HepG2 (cell line): ENCODE measurements around the gene PTPRN. TPM values are rescaled to one million over a fixed set of nuclear protein-coding genes. Genes with fewer than 3 reads are reported as not detected.
A peak's percentile ranks its signal among the peaks of the same experiment; 100 is the strongest.

ENCODE experiments used
- HDAC6 ChIP-seq: fragments of 200-600 bp; sonication (generic); IDR thresholded peaks from 2 replicates; pipeline ENCODE4 v1.7.0; 2017; ENCODE audit warnings: mild to moderate bottlenecking, antibody characterized with exemption, low read length, low read depth
- MED8 ChIP-seq: sonication (generic); formaldehyde crosslinking; IDR thresholded peaks from 2 replicates; pipeline ENCODE4 v1.8.1; 2023; ENCODE audit warnings: mild to moderate bottlenecking, missing genetic modification reagents; ENCODE audit not compliant: insufficient replicate concordance
- MXI1 ChIP-seq: IDR thresholded peaks from 3 replicates; pipeline ENCODE4 v1.6.1; 2012; ENCODE audit warnings: low read depth, low read length, inconsistent platforms, borderline replicate concordance
- NFATC3 ChIP-seq: sonication (generic); formaldehyde crosslinking; IDR thresholded peaks from 2 replicates; pipeline ENCODE4 v1.5.1; 2020; ENCODE audit warnings: mild to moderate bottlenecking, missing genetic modification reagents
- PAWR ChIP-seq: sonication (generic); formaldehyde crosslinking; IDR thresholded peaks from 2 replicates; pipeline ENCODE4 v1.4.0; 2020; ENCODE audit warnings: missing genetic modification reagents, mild to moderate bottlenecking, borderline replicate concordance
- RARA ChIP-seq: IDR thresholded peaks from 2 replicates; pipeline ENCODE4 v1.6.1; 2016; ENCODE audit warnings: missing genetic modification reagents, missing compliant biosample characterization
- RFXANK ChIP-seq: IDR thresholded peaks from 2 replicates; pipeline ENCODE4 v1.6.1; 2016
- TBL1XR1 ChIP-seq: fragments of 150-350 bp; IDR thresholded peaks from 2 replicates; pipeline ENCODE4 v1.6.1; 2014; ENCODE audit warnings: borderline replicate concordance, low read length; ENCODE audit not compliant: partially characterized antibody
- TBP ChIP-seq: sonication (generic); formaldehyde crosslinking; IDR thresholded peaks from 2 replicates; pipeline ENCODE4 v1.5.0; 2020; ENCODE audit warnings: missing genetic modification reagents
- TCF7 ChIP-seq: sonication (generic); IDR thresholded peaks from 2 replicates; pipeline ENCODE4 v1.6.1; 2016; ENCODE audit warnings: antibody characterized with exemption, low read depth
- ZNF569 ChIP-seq: sonication (generic); formaldehyde crosslinking; IDR thresholded peaks from 2 replicates; pipeline ENCODE4 v1.5.0; 2020; ENCODE audit warnings: mild to moderate bottlenecking, missing genetic modification reagents, moderate library complexity, borderline replicate concordance
- ZNF790 ChIP-seq: sonication (generic); formaldehyde crosslinking; IDR thresholded peaks from 2 replicates; pipeline ENCODE4 v1.8.0; 2022; ENCODE audit warnings: missing genetic modification reagents, mild to moderate bottlenecking, borderline replicate concordance
- polyA plus RNA-seq, 8 experiments: library from polyadenylated mRNA; depleted of rRNA in 3 of 8; stranded (reverse) in 7 of 8; unstranded in 1 of 8; fragments of >200 nt; fragmentation: Illumina TruSeq in 4 of 8; extraction: Trizol in 4 of 8; gene quantifications; 2 replicates each; pipeline versions ENCODE4 v1.2.1 to v1.2.3, GENCODE V29; 2011 to 2016; ENCODE audit warnings: low read depth in 4 of 8, missing spikeins in 1 of 8, mixed read lengths in 1 of 8; ENCODE audit not compliant: insufficient read depth in 1 of 8
- total RNA-seq, 5 experiments: library from RNA; depleted of rRNA; stranded (reverse); fragments of >200 nt; fragmentation: Illumina TruSeq; extraction: Trizol; gene quantifications; 2 replicates each; pipeline ENCODE4 v1.2.3, GENCODE V29; 2016; ENCODE audit warnings: low read depth in 1 of 5
- TF ChIP-seq, protein P1 (sequence below): sonication (generic); formaldehyde crosslinking; IDR thresholded peaks from 2 replicates; pipeline ENCODE4 v1.5.1; 2020; ENCODE audit warnings: mild to moderate bottlenecking, moderate library complexity, missing genetic modification reagents
- TF ChIP-seq, protein P2 (sequence below): sonication (generic); formaldehyde crosslinking; IDR thresholded peaks from 2 replicates; pipeline ENCODE4 v1.5.1; 2020; ENCODE audit warnings: missing genetic modification reagents, mild to moderate bottlenecking, borderline replicate concordance
- TF ChIP-seq, protein P3 (sequence below): sonication (generic); formaldehyde crosslinking; IDR thresholded peaks from 2 replicates; pipeline ENCODE4 v1.8.1; 2023; ENCODE audit warnings: missing genetic modification reagents, inconsistent platforms, borderline replicate concordance
- TF ChIP-seq, protein P4 (sequence below): sonication (generic); formaldehyde crosslinking; IDR thresholded peaks from 2 replicates; pipeline ENCODE4 v1.5.0; 2020; ENCODE audit warnings: missing genetic modification reagents
- TF ChIP-seq, protein P5 (sequence below): fragments of 450-650 bp; IDR thresholded peaks from 2 replicates; pipeline ENCODE4 v1.6.1; 2017
- TF ChIP-seq, protein P6 (sequence below): sonication (generic); formaldehyde crosslinking; IDR thresholded peaks from 2 replicates; pipeline ENCODE4 v1.4.0; 2020; ENCODE audit warnings: missing genetic modification reagents

PTPRN gene
- total and polyA plus RNA-seq, 2 of the 13 experiments (the other 11 are each of a cell fraction or from before 2014, with no cell fraction given) = 0.26 TPM; not detected in 1

DNA sequence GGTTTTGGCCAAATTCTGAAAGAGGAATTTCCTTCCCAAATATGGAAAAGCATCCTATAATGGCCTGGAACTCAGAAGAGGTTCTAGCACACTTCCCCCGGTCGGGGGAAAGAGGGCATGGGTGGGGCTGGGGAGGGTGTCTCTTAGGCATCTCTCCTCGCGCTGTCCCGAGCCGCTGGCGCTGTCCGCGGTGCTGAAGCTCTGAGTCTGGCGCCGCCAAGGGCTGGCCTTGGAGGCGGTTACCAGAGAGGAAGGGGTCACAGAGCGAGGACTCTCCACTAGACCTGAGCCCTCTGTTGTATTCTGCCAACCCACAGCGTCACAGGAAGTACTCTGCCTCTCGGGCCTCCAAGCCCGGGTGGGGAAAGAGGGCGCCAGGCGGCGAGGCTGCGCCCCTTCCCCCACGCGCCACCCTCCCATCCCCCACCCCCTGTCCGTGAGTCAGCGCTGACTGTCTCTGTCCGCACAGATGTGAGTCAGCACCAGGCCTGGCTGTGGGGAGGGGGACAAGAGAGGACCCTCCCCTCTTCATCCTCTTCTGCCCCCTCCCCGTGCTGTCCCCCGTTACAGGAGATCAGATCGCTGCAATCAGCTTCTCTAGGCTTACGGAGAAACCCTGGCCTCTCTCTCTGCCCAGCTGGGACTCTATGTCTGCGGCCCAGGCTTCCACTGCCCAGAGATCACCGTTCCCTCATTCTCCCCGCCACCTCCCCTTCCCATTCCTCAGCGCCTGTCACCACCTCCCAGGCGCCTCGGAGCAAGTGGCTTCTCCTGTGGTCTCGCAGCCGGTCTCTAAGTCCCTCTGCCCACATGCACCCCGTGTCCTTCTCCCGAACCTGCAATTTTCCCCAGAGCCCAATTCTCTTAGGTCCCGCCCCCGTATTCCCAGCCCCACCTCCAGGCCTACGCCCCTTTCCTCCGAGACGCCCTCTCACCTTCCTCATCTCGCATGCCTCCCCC is 779 bp downstream of the PTPRN start (continued):
- no peak for TF ChIP-seq TBL1XR1
- TF ChIP-seq RARA (CRISPR knock-in tag) = peak; percentile 80
- TF ChIP-seq, protein P1, sequence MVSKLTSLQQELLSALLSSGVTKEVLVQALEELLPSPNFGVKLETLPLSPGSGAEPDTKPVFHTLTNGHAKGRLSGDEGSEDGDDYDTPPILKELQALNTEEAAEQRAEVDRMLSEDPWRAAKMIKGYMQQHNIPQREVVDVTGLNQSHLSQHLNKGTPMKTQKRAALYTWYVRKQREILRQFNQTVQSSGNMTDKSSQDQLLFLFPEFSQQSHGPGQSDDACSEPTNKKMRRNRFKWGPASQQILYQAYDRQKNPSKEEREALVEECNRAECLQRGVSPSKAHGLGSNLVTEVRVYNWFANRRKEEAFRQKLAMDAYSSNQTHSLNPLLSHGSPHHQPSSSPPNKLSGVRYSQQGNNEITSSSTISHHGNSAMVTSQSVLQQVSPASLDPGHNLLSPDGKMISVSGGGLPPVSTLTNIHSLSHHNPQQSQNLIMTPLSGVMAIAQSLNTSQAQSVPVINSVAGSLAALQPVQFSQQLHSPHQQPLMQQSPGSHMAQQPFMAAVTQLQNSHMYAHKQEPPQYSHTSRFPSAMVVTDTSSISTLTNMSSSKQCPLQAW = 0 out of 2 replicates have a peak, but pooled peaks have one; percentile 25
- TF ChIP-seq MED8 (CRISPR knock-in tag) = no peak
- TF ChIP-seq RFXANK = peak; percentile 91; the same call in 1 of the 2 replicates
- peak; percentile 94; the same call in 1 of the 2 replicates for TF ChIP-seq PAWR (CRISPR knock-in tag)
- TF ChIP-seq, protein P2, sequence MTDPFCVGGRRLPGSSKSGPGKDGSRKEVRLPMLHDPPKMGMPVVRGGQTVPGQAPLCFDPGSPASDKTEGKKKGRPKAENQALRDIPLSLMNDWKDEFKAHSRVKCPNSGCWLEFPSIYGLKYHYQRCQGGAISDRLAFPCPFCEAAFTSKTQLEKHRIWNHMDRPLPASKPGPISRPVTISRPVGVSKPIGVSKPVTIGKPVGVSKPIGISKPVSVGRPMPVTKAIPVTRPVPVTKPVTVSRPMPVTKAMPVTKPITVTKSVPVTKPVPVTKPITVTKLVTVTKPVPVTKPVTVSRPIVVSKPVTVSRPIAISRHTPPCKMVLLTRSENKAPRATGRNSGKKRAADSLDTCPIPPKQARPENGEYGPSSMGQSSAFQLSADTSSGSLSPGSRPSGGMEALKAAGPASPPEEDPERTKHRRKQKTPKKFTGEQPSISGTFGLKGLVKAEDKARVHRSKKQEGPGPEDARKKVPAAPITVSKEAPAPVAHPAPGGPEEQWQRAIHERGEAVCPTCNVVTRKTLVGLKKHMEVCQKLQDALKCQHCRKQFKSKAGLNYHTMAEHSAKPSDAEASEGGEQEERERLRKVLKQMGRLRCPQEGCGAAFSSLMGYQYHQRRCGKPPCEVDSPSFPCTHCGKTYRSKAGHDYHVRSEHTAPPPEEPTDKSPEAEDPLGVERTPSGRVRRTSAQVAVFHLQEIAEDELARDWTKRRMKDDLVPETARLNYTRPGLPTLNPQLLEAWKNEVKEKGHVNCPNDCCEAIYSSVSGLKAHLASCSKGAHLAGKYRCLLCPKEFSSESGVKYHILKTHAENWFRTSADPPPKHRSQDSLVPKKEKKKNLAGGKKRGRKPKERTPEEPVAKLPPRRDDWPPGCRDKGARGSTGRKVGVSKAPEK (CRISPR knock-in tag) = no peak
- no peak for TF ChIP-seq NFATC3 (CRISPR knock-in tag)
- peak; percentile 92; the same call in 1 of the 2 replicates for TF ChIP-seq ZNF790 (CRISPR knock-in tag)
- TF ChIP-seq, protein P3, sequence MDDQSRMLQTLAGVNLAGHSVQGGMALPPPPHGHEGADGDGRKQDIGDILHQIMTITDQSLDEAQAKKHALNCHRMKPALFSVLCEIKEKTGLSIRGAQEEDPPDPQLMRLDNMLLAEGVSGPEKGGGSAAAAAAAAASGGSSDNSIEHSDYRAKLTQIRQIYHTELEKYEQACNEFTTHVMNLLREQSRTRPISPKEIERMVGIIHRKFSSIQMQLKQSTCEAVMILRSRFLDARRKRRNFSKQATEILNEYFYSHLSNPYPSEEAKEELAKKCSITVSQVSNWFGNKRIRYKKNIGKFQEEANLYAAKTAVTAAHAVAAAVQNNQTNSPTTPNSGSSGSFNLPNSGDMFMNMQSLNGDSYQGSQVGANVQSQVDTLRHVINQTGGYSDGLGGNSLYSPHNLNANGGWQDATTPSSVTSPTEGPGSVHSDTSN (CRISPR knock-in tag) = peak; percentile 96
- TF ChIP-seq, protein P4, sequence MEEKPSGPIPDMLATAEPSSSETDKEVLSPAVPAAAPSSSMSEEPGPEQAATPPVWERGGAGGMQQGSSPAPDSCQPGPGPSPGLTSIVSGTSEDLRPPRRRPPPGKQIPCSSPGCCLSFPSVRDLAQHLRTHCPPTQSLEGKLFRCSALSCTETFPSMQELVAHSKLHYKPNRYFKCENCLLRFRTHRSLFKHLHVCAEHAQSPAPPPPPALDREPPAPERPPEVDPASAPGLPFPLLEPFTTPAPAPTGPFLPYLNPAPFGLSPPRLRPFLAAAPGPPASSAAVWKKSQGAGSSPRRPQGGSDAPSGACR (CRISPR knock-in tag) = peak; percentile 70; the same call in 1 of the 2 replicates
- no peak for TF ChIP-seq ZNF569 (CRISPR knock-in tag)
- TF ChIP-seq TCF7 = no peak
- peak; percentile 47; the same call in 1 of the 3 replicates for TF ChIP-seq MXI1
- TF ChIP-seq, protein P5, sequence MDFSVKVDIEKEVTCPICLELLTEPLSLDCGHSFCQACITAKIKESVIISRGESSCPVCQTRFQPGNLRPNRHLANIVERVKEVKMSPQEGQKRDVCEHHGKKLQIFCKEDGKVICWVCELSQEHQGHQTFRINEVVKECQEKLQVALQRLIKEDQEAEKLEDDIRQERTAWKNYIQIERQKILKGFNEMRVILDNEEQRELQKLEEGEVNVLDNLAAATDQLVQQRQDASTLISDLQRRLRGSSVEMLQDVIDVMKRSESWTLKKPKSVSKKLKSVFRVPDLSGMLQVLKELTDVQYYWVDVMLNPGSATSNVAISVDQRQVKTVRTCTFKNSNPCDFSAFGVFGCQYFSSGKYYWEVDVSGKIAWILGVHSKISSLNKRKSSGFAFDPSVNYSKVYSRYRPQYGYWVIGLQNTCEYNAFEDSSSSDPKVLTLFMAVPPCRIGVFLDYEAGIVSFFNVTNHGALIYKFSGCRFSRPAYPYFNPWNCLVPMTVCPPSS = no peak
- TF ChIP-seq, protein P6, sequence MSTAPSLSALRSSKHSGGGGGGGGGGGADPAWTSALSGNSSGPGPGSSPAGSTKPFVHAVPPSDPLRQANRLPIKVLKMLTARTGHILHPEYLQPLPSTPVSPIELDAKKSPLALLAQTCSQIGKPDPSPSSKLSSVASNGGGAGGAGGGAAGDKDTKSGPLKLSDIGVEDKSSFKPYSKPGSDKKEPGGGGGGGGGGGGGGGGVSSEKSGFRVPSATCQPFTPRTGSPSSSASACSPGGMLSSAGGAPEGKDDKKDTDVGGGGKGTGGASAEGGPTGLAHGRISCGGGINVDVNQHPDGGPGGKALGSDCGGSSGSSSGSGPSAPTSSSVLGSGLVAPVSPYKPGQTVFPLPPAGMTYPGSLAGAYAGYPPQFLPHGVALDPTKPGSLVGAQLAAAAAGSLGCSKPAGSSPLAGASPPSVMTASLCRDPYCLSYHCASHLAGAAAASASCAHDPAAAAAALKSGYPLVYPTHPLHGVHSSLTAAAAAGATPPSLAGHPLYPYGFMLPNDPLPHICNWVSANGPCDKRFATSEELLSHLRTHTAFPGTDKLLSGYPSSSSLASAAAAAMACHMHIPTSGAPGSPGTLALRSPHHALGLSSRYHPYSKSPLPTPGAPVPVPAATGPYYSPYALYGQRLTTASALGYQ (CRISPR knock-in tag) = peak; percentile 92
- no peak for TF ChIP-seq HDAC6
- TF ChIP-seq TBP (CRISPR knock-in tag) = no peak
